ENCODE results near the gene IVD.

The IVD gene

DNA sequence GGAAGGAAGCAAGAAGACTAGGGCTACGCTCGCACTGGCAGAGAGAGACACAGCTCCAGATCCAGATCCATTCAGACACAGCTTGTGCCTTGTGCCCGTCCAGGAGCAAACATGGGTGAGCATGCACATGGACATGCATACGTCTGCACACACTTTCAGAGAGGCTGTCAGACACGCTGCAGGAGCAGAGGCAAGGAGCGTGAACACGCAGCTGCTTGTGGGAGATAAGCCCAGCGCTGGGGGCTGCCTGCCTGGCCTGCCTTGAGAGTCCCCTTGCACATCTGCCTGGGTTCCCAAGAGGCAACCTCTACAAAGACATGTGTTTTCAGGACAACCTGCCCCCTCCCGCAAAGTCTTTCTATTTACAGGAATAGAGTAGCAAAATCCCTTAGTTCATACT is 21.6 kb downstream of the IVD start:
- H3K36me3 Mint-ChIP-seq (ENCODE audit: insufficient read depth), result peaks cover 6% of the 10 kb centered on the region
- no peak overlapping the region for H3K4me3 Mint-ChIP-seq
- H3K27ac Mint-ChIP-seq (ENCODE audit: low read depth), result no peak overlapping the region
- no peaks in the 10 kb centered on the region for H3K27me3 Mint-ChIP-seq
- no peak for DNase-seq (ENCODE audit: low spot score in 2 of 2)
- no peak for ATAC-seq (replicated peaks; ENCODE audit: extremely low read depth, poor library complexity, severe bottlenecking)
- no peaks in the 10 kb centered on the region for H3K9me3 Mint-ChIP-seq
- H3K4me1 Mint-ChIP-seq, result no peaks in the 10 kb centered on the region

- peaks cover 5% of the 10 kb centered on the region for H3K4me1 Mint-ChIP-seq
- H3K9me3 Mint-ChIP-seq, result no peaks in the 10 kb centered on the region
- ATAC-seq (replicated peaks; ENCODE audit: extremely low read depth, poor library complexity, severe bottlenecking) (no peak), DNase-seq (ENCODE audit: low spot score in 2 of 2) (no peak)
- H3K4me3 Mint-ChIP-seq, result no peak overlapping the region
- peaks cover 6% of the 10 kb centered on the region for H3K36me3 Mint-ChIP-seq (ENCODE audit: insufficient read depth)
- H3K27ac Mint-ChIP-seq (ENCODE audit: low read depth), result no peak overlapping the region
- no peaks in the 10 kb centered on the region for H3K27me3 Mint-ChIP-seq
Observed at GRCh38 chr15:40428185-40428584, 22.6 kb downstream of the IVD start.

DNA sequence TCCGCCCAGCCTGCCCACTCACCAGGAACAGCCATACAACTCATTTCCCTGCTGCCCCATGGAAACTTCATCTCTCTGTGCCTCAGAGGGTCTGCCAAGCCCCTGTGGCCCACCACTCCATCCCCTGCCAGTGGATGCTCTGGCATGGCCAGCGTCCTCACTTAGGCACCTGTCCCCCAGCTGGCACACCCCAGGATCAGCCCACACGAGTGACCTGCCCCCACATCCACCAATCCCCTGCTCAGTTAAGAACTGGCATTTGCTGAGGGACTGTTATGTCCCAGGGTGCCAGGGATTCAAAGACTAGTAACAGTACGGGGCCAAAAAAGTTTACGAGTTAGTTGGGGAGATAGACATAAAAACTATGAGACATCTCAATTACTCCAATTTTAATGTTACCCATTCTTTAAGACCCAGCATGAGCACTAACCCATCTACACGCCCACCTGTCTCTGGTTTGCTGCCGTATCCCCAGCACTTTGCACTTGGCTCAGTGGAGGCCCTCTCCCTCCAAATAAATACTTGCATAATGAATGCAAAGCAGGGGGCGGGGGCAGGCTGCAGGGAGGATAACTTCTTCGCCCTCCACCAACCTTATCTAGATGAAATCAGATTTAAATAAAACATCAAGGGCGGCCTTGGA is 23.6 kb downstream of the IVD start:
- H3K36me3 Mint-ChIP-seq (ENCODE audit: insufficient read depth), result peaks cover 3% of the 10 kb centered on the region
- ATAC-seq (replicated peaks; ENCODE audit: extremely low read depth, poor library complexity, severe bottlenecking) (no peak), DNase-seq (ENCODE audit: low spot score in 2 of 2) (no peak)
- H3K4me3 Mint-ChIP-seq, result no peak overlapping the region
- H3K27ac Mint-ChIP-seq (ENCODE audit: low read depth), result no peak overlapping the region
- peaks cover 5% of the 10 kb centered on the region for H3K4me1 Mint-ChIP-seq
- no peaks in the 10 kb centered on the region for H3K27me3 Mint-ChIP-seq
- H3K9me3 Mint-ChIP-seq, result no peaks in the 10 kb centered on the region

DNA sequence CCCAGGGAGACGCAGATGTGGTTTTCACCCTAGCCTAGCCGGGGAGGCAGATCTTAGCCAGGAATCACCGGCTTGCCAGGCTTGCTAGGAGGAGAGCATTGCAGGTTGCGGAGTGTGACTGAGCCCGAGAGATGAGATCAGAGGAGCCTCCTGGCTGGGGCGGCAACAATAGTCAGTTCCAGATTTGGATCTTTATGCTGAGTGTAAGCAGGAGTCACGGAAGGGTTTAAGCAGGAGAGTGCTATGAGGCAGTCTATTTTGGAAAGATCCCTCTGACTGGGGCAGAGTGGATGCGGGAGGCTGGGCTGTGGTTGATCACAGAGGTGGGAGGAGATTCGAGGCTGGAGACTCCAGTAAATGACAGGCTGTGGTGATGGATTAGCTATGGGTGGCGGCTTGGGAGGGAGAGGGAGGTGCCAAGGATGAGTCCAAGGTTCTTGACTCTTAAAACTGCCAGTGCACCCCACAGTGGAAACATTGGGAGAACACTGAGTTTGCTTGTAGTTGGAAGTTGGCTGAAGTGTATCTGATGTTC is 24.7 kb downstream of the IVD start:
- Mint-ChIP-seq H3K36me3 (ENCODE audit: insufficient read depth) (peaks cover 3% of the 10 kb centered on the region), H3K27me3 (peaks cover under 1% of the 10 kb centered on the region), H3K9me3 (no peaks in the 10 kb centered on the region), H3K4me3 (no peak overlapping the region), H3K27ac (ENCODE audit: low read depth) (no peak overlapping the region), H3K4me1 (peaks cover 10% of the 10 kb centered on the region)
- ATAC-seq (replicated peaks; ENCODE audit: extremely low read depth, poor library complexity, severe bottlenecking) (no peak), DNase-seq (ENCODE audit: low spot score in 2 of 2) (no peak)

DNA sequence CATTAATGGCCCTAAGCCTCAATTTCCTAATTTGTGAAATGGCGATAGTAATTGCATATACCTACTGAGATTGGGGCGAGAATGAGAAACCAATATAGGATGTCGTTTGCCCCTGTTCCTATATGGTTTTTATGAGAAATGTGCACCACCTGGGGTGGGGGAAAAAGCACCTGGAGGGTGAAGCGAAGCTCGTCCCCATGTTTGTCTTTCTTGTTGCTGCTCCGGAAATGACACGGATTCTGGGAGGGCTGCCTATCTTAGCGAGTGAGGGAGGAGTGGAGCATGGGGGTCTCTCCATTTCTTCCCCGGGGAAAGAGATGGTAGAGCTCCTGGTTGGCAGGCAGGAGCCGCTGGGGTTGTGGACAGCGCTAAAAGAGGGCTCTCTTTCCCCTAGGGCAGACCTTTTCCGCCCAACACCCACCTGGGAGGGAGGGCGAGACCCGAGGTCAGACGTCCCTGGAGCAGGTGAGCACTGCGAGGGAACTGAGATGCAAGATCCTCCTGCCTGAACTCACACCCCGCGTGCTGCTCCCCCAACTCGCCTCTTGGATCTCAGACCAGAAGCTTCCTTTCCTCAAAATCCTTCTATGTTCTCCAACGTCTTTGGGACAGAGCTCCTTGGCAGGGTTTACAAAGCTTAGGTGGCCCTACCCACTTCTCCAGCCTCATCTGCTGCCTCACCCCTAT is 29.6 kb downstream of the IVD start:
- peak overlapping the region; percentile 26 for H3K27ac Mint-ChIP-seq (ENCODE audit: low read depth)
- H3K9me3 Mint-ChIP-seq, result no peaks in the 10 kb centered on the region
- DNase-seq (ENCODE audit: low spot score in 2 of 2) (no peak), ATAC-seq (replicated peaks; ENCODE audit: extremely low read depth, poor library complexity, severe bottlenecking) (no peak)
- H3K36me3 Mint-ChIP-seq (ENCODE audit: insufficient read depth), result peaks cover 4% of the 10 kb centered on the region
- peaks cover 53% of the 10 kb centered on the region for H3K4me1 Mint-ChIP-seq
- H3K27me3 Mint-ChIP-seq, result peaks cover 36% of the 10 kb centered on the region
- H3K4me3 Mint-ChIP-seq, result peak overlapping the region; percentile 90

DNA sequence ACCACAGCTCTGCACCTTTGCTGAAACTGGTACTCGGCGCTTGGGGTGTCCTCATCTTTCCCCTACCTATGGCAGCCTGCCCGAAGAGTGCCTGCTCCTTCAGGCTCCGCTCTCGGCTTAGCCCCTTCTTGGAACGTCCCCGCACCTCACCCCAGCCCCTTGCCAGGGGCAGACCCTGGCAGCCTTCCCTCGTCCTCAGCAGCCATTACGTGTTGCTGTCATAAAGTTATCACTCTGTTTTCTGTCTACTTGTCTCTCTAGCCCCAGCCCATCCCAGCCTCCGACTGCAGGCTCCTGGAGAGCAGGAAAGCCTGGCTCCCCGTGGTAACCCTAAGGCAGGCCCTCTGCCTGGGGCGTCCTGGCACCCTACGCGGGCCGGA is 30.1 kb downstream of the IVD start:
- H3K27ac Mint-ChIP-seq (ENCODE audit: low read depth), result peak overlapping the region; percentile 26
- peak overlapping the region; percentile 90 for H3K4me3 Mint-ChIP-seq
- H3K4me1 Mint-ChIP-seq, result peaks cover 56% of the 10 kb centered on the region
- ATAC-seq (replicated peaks; ENCODE audit: extremely low read depth, poor library complexity, severe bottlenecking) (no peak), DNase-seq (ENCODE audit: low spot score in 2 of 2) (no peak)
- peaks cover 36% of the 10 kb centered on the region for H3K27me3 Mint-ChIP-seq
- H3K9me3 Mint-ChIP-seq, result no peaks in the 10 kb centered on the region
- H3K36me3 Mint-ChIP-seq (ENCODE audit: insufficient read depth), result peaks cover 4% of the 10 kb centered on the region

DNA sequence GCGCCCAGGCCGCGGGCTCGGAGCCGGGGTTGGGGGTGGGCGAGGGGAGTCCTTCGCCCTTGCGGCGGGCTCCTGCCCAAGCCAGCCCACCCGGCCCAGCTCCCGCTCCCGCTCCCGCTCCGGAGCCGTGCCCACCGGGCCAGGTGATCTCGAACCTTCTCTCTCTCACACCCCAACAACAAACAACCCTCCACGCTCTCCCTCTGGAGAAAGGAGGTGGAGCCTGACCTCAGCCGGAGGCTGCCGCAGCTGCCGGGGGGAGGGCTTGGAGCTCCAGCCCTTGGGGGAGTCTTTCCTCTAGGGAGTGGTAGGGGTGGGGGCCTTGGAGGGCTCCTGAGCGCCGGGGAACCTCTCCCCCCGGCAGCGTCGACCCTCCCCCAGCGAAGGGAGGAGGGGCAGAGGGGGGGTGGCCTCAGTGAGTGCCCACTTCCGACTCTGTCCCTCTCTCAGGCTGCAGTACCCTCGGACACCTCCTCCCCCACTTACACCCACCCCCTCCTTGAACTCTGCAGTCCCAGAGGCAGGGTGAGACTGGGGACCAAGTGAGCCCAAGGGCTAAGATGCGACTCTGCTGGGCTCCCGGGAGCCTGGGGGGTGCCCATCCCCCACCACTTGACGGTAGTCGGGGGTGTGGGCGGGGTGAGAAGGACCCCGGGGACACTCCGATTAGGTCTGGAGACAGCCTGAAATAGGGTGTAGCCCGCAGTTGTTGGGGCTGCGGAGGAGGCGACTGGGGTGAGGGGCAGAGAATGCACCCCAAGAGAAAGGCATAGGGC is 30.7 kb downstream of the IVD start:
- Mint-ChIP-seq H3K27me3 (peaks cover 36% of the 10 kb centered on the region), H3K9me3 (no peaks in the 10 kb centered on the region), H3K4me3 (peak overlapping the region; percentile 90), H3K4me1 (peaks cover 56% of the 10 kb centered on the region), H3K27ac (ENCODE audit: low read depth) (no peak overlapping the region), H3K36me3 (ENCODE audit: insufficient read depth) (peaks cover 4% of the 10 kb centered on the region)
- DNase-seq (ENCODE audit: low spot score in 2 of 2), result no peak
- ATAC-seq (replicated peaks; ENCODE audit: extremely low read depth, poor library complexity, severe bottlenecking), result no peak

GRCh38 chr15:40436892-40437751 is 31.5 kb downstream of the IVD start:
- no peak overlapping the region for H3K27ac Mint-ChIP-seq (ENCODE audit: low read depth)
- peaks cover 36% of the 10 kb centered on the region for H3K27me3 Mint-ChIP-seq

DNA sequence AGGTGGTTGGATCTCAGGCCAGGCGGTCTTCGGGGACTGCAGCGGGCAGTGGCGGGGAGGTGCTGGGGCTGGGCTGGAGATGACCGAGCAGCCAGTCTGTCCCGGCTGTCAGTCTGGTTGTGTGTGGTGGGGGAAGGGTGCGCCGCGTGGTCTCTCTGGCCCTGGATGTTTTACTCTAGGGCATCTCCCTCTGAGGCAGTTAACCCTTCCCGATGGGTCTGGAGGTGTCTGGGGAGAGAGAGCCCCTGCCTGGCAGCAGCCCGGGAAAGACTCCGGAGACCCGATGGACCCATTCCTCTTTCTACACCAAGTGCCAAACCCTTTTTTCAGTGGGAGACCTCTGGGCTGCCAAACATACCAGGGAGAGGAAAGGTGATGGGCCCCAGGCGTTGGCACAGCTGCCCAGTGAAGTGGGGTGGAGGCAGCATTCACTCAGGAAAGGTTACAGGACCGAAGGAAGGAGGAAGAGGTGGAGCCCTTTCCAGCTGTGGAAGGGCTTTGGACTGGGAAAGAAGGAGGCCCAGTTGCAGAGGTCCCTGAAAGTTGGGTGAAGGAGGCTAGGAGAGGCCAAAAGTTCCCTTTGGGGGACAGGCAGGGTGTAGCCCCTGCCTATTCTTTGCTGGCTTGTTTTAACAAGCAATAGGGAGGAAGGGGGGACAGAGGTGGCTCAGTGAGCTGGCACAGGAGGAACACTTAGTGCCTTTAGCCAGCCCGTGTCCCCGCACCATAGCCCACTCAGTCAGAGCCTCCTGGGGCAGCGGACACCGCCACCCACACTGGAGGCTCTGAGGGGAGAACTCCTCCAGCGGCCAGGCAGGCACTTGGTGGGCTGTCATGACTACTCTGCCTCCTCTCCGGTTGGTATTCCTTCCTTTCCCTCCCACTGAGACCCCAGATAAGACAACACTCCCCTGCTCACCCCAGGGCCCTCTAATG is 32.4 kb downstream of the IVD start:
- H3K4me3 Mint-ChIP-seq, result peak overlapping the region; percentile 90
- no peak for ATAC-seq (replicated peaks; ENCODE audit: extremely low read depth, poor library complexity, severe bottlenecking)
- peaks cover 9% of the 10 kb centered on the region for H3K36me3 Mint-ChIP-seq (ENCODE audit: insufficient read depth)
- H3K27ac Mint-ChIP-seq (ENCODE audit: low read depth), result no peak overlapping the region
- no peaks in the 10 kb centered on the region for H3K9me3 Mint-ChIP-seq
- H3K4me1 Mint-ChIP-seq, result peaks cover 58% of the 10 kb centered on the region
- peaks cover 36% of the 10 kb centered on the region for H3K27me3 Mint-ChIP-seq
- no peak for DNase-seq (ENCODE audit: low spot score in 2 of 2)

More at GRCh38 chr15:40436892-40437751, 31.5 kb downstream of the IVD start:
- peaks cover 6% of the 10 kb centered on the region for H3K36me3 Mint-ChIP-seq (ENCODE audit: insufficient read depth)
- no peaks in the 10 kb centered on the region for H3K9me3 Mint-ChIP-seq
- H3K4me1 Mint-ChIP-seq, result peaks cover 56% of the 10 kb centered on the region
- no peak for ATAC-seq (replicated peaks; ENCODE audit: extremely low read depth, poor library complexity, severe bottlenecking)
- no peak for DNase-seq (ENCODE audit: low spot score in 2 of 2)
- peak overlapping the region; percentile 90 for H3K4me3 Mint-ChIP-seq

GRCh38 chr15:40438712-40439111 is 33.1 kb downstream of the IVD start:
- peaks cover 9% of the 10 kb centered on the region for H3K36me3 Mint-ChIP-seq (ENCODE audit: insufficient read depth)
- no peaks in the 10 kb centered on the region for H3K9me3 Mint-ChIP-seq
- peaks cover 65% of the 10 kb centered on the region for H3K4me1 Mint-ChIP-seq
- H3K27ac Mint-ChIP-seq (ENCODE audit: low read depth), result no peak overlapping the region
- peak overlapping the region; percentile 90 for H3K4me3 Mint-ChIP-seq
- H3K27me3 Mint-ChIP-seq, result peaks cover 36% of the 10 kb centered on the region
- DNase-seq (ENCODE audit: low spot score in 2 of 2) (no peak), ATAC-seq (replicated peaks; ENCODE audit: extremely low read depth, poor library complexity, severe bottlenecking) (no peak)

DNA sequence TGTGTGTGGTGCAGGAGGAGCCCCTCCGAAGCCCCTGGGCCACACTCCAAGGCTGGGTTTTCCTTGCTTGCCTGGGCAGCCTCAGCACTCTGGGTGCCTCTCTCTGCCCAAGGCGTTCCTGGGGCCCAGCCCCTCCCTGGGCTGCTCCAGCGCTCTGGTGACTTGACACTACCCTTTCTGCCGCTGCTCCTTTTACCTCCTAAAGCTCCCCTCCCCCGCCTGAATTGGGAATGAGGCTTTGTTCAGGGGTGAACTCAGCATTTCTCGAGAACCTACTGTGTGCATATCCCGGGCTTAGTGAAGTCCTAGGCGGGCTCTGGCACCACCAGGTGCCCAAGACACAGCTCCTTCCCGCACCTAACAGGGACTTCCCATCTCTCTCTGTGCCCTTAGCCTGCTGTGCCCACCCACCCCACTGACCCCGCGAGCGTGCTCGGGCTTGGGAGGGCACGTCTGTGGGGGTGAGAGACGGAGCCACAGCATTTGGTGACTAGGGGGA is 33.9 kb downstream of the IVD start:
- peak overlapping the region; percentile 88 for H3K27ac Mint-ChIP-seq (ENCODE audit: low read depth)
- DNase-seq (ENCODE audit: low spot score in 2 of 2) (no peak), ATAC-seq (replicated peaks; ENCODE audit: extremely low read depth, poor library complexity, severe bottlenecking) (no peak)
- H3K9me3 Mint-ChIP-seq, result no peaks in the 10 kb centered on the region
- peaks cover 9% of the 10 kb centered on the region for H3K36me3 Mint-ChIP-seq (ENCODE audit: insufficient read depth)
- peak overlapping the region; percentile 90 for H3K4me3 Mint-ChIP-seq
- H3K4me1 Mint-ChIP-seq, result peaks cover 73% of the 10 kb centered on the region
- H3K27me3 Mint-ChIP-seq, result peaks cover 36% of the 10 kb centered on the region
